Activated naive CD8-positive, alpha-beta T cell treated with anti-CD3 and anti-CD28 coated beads, Interleukin-2, amount 50 U/mL, for 24 hours (primary cell): ENCODE results near the gene SLC9A8.

Source experiments
- ATAC-seq: fragments of 150-1000 bp; cut with Tn5 transposase; one replicate; pipeline ENCODE4 v1.10.0; 2021
- DNase-seq: peaks from one replicate; pipeline ENCODE4 v3.0.0; 2021
- H3K27ac Mint-ChIP-seq: one replicate; pipeline ENCODE4 v1.8.0; 2021; ENCODE audit warnings: mild to moderate bottlenecking, mixed read lengths
- H3K27me3 Mint-ChIP-seq: one replicate; pipeline ENCODE4 v1.8.0; 2021; ENCODE audit warnings: mixed read lengths
- H3K36me3 Mint-ChIP-seq: one replicate; pipeline ENCODE4 v1.8.0; 2021; ENCODE audit warnings: low read depth, mixed read lengths
- H3K4me1 Mint-ChIP-seq: one replicate; pipeline ENCODE4 v1.8.0; 2021; ENCODE audit warnings: mixed read lengths
- H3K4me3 Mint-ChIP-seq: one replicate; pipeline ENCODE4 v1.8.0; 2021; ENCODE audit warnings: mild to moderate bottlenecking, moderate library complexity, mixed read lengths
- H3K9me3 Mint-ChIP-seq: one replicate; pipeline ENCODE4 v1.8.0; 2021; ENCODE audit warnings: mixed read lengths

SLC9A8 gene

GRCh38 chr20:49882171-49882970 lies 69.7 kb downstream of the SLC9A8 start:
- H3K4me3 Mint-ChIP-seq = no peak overlapping the region
- H3K36me3 Mint-ChIP-seq = peaks cover 13% of the 10 kb centered on the region
- ATAC-seq (no peak), DNase-seq (no peak)
- H3K9me3 Mint-ChIP-seq = no peaks in the 10 kb centered on the region
- H3K27ac Mint-ChIP-seq = no peak overlapping the region
- H3K4me1 Mint-ChIP-seq = peaks cover under 1% of the 10 kb centered on the region
- no peaks in the 10 kb centered on the region for H3K27me3 Mint-ChIP-seq

DNA sequence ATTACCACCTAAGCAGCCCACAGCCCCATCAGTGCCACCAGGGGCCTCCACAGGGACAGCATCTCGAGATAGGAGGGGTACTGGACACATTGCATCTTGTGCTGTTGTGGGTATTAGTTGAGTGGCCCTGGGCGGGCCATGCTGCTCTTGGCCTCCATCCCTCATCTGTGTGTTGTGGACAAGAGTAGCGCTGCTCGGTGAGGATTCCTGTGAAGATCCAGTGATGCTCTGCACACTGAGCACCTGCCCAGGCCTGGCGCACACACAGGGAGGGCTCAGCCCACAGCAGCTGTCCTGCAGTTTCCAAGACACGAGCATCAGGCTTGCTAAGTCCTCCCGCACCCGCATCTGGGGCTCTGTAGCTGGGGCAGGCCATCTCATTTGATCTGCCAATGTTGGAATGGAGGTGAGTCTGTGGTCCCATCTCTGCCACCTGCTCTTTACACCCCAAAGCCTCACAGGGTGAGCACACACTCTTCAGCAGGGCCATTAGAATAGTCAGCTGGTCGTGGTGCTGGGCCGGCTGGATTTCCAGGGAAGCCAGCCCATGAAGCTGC lies 70.7 kb downstream of the SLC9A8 start:
- Mint-ChIP-seq H3K27ac (no peak overlapping the region), H3K36me3 (peaks cover 14% of the 10 kb centered on the region), H3K4me3 (no peak overlapping the region), H3K4me1 (peaks cover 5% of the 10 kb centered on the region), H3K27me3 (no peaks in the 10 kb centered on the region), H3K9me3 (no peaks in the 10 kb centered on the region)
- no peak for ATAC-seq
- DNase-seq = no peak

GRCh38 chr20:49885558-49886332 lies 73.1 kb downstream of the SLC9A8 start:
- ATAC-seq = no peak
- peaks cover 14% of the 10 kb centered on the region for H3K36me3 Mint-ChIP-seq
- H3K9me3 Mint-ChIP-seq = no peaks in the 10 kb centered on the region
- H3K4me1 Mint-ChIP-seq = peaks cover 6% of the 10 kb centered on the region
- H3K27ac Mint-ChIP-seq = no peak overlapping the region
- DNase-seq = no peak
- H3K4me3 Mint-ChIP-seq = no peak overlapping the region
- H3K27me3 Mint-ChIP-seq = no peaks in the 10 kb centered on the region

DNA sequence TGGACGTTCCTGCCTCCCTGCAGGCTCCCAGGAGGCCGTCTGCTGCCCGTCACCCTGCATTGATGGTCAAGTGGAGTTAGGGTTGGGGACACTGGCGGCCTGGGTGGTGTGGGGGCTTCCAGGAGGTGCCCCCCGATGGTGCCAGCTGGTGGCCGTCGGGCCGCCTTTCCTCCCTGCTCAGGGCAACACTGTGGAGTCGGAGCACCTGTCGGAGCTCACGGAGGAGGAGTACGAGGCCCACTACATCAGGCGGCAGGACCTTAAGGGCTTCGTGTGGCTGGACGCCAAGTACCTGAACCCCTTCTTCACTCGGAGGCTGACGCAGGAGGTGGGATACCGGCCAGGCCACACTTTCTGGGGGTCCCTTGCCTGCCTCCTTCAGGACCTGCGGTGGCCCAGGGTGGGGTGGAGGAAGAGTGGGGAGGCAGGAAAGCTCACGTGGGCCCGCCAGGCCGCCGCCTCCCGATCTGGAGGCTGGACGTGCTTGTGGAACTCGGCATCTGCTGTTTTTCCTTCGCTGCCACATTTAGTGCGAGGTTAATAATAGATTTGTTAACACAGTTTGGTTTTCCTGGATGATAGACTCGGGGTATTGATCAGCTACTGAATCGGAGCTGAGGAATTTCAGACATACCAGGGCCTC lies 74.1 kb downstream of the SLC9A8 start:
- no peaks in the 10 kb centered on the region for H3K9me3 Mint-ChIP-seq
- DNase-seq (no peak), ATAC-seq (no peak)
- no peak overlapping the region for H3K4me3 Mint-ChIP-seq
- H3K27me3 Mint-ChIP-seq = no peaks in the 10 kb centered on the region
- peaks cover 11% of the 10 kb centered on the region for H3K36me3 Mint-ChIP-seq
- peaks cover 9% of the 10 kb centered on the region for H3K4me1 Mint-ChIP-seq
- H3K27ac Mint-ChIP-seq = no peak overlapping the region

GRCh38 chr20:49887251-49888211 lies 74.9 kb downstream of the SLC9A8 start:
- H3K36me3 Mint-ChIP-seq = peaks cover 11% of the 10 kb centered on the region
- DNase-seq (no peak), ATAC-seq (no peak)
- peak overlapping the region; percentile 8 for H3K27ac Mint-ChIP-seq
- no peaks in the 10 kb centered on the region for H3K9me3 Mint-ChIP-seq
- H3K4me1 Mint-ChIP-seq = peaks cover 17% of the 10 kb centered on the region
- no peaks in the 10 kb centered on the region for H3K27me3 Mint-ChIP-seq
- no peak overlapping the region for H3K4me3 Mint-ChIP-seq

DNA sequence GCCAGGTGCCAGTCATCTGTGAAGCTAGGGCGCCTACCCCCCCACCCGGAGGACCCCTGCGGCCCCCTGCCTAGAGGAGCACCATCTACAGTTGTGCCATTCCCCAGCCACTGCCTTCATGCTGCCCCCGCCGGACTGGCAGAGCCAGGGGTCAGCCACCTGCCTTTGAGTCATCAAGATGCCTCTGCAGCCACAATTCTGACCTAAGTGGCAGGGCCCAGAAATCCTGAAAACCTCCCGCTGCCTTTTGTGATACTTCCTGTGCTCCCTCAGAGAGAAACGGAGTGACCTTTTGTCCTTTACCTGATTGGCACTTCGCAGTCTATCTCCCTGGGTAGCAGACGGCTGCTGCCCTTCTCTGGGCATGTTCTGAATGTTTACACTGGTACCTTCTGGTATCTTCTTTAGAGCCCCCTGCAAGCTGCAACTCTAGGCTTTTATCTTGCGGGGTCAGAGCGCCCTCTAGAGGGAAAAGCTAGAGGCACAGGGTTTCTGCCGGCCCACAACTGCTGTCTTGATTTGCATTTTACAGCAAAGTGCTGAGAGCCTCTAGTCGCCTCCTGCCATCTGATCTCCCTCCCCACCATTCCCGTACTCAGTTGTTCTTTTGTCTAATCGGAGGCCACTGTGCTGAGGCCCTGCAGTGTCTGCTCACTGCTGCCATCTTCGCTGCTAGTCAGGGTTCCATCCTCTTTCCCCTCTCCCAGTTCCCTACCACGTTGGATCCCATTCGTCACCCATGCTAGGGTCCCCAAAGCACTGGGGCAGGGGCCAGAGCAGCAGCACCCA lies 75.8 kb downstream of the SLC9A8 start:
- DNase-seq = peak; percentile 66
- peaks cover 26% of the 10 kb centered on the region for H3K4me1 Mint-ChIP-seq
- H3K9me3 Mint-ChIP-seq = no peaks in the 10 kb centered on the region
- no peak overlapping the region for H3K27ac Mint-ChIP-seq
- H3K27me3 Mint-ChIP-seq = no peaks in the 10 kb centered on the region
- H3K36me3 Mint-ChIP-seq = peaks cover 11% of the 10 kb centered on the region
- peak; percentile 24 for ATAC-seq
- no peak overlapping the region for H3K4me3 Mint-ChIP-seq

- DNase-seq (no peak), ATAC-seq (no peak)
- no peaks in the 10 kb centered on the region for H3K9me3 Mint-ChIP-seq
- H3K27me3 Mint-ChIP-seq = no peaks in the 10 kb centered on the region
- H3K36me3 Mint-ChIP-seq = peaks cover 9% of the 10 kb centered on the region
- H3K4me1 Mint-ChIP-seq = peaks cover 34% of the 10 kb centered on the region
- no peak overlapping the region for H3K4me3 Mint-ChIP-seq
- H3K27ac Mint-ChIP-seq = no peak overlapping the region
Observed at GRCh38 chr20:49889001-49889934, 76.6 kb downstream of the SLC9A8 start.

GRCh38 chr20:49889935-49890333 lies 77.3 kb downstream of the SLC9A8 start:
- Mint-ChIP-seq H3K4me1 (peaks cover 40% of the 10 kb centered on the region), H3K9me3 (no peaks in the 10 kb centered on the region), H3K27me3 (no peaks in the 10 kb centered on the region), H3K27ac (no peak overlapping the region), H3K36me3 (peaks cover 6% of the 10 kb centered on the region), H3K4me3 (no peak overlapping the region)
- ATAC-seq = no peak
- DNase-seq = no peak

DNA sequence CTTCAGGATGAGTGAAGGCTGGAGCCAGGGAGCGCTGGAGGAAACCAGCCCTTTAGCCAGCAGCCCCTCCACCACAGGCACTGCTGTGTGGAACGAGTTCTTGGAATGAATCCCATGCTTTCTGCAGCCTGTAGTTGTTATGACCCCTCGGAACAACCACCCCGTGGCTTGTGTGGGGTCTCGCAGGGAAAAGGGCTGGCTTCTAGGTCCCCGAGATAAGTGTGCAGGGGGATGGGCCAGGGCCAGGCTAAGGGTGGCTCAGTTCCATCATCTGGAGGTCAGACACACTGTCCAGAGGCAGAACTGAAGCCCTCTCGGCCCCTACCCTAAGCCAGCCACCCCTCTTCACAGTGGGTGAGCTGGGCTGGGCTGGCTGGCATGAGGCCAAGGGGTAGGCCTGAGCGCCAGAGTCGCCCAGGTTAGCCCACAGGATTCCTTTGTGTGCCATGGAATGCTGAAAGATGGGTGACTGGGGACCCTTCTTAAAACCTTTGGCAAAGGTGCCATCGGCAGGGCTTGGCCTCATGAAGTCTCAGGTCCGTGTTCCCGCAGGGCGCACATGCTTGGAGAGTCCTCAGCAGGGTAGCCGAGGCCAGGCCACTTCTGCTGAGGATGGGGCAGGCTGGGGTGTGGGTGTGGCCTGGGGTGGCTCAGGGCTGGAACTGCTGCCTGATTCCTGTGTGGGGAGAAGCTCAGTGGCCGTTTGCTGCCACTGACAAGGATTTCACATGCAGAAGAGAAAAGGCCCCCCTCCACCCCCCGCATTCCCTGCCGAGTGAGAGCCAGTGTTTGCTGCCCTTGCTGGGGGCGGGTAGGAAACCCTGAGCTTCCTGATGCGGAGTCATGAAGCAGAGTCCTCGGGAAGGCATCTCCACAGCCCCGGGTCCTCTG lies 78.1 kb downstream of the SLC9A8 start:
- Mint-ChIP-seq H3K27me3 (no peaks in the 10 kb centered on the region), H3K9me3 (no peaks in the 10 kb centered on the region), H3K4me1 (peaks cover 42% of the 10 kb centered on the region), H3K36me3 (peaks cover 3% of the 10 kb centered on the region), H3K27ac (no peak overlapping the region), H3K4me3 (no peak overlapping the region)
- DNase-seq = no peak
- ATAC-seq = no peak

- Mint-ChIP-seq H3K9me3 (no peaks in the 10 kb centered on the region), H3K4me1 (peaks cover 42% of the 10 kb centered on the region), H3K27ac (peak overlapping the region; percentile 42)
Observed at GRCh38 chr20:49891476-49892110, 79.0 kb downstream of the SLC9A8 start.

GRCh38 chr20:49892260-49892659 lies 79.6 kb downstream of the SLC9A8 start:
- no peaks in the 10 kb centered on the region for H3K9me3 Mint-ChIP-seq
- H3K4me1 Mint-ChIP-seq = peaks cover 42% of the 10 kb centered on the region
- no peak overlapping the region for H3K4me3 Mint-ChIP-seq
- peaks cover 3% of the 10 kb centered on the region for H3K36me3 Mint-ChIP-seq
- ATAC-seq = no peak
- no peak for DNase-seq
- peak overlapping the region; percentile 87 for H3K27ac Mint-ChIP-seq
- H3K27me3 Mint-ChIP-seq = no peaks in the 10 kb centered on the region

More at GRCh38 chr20:49891476-49892110, 79.0 kb downstream of the SLC9A8 start:
- Mint-ChIP-seq H3K4me3 (no peak overlapping the region), H3K36me3 (peaks cover 3% of the 10 kb centered on the region), H3K27me3 (no peaks in the 10 kb centered on the region)
- DNase-seq (no peak), ATAC-seq (no peak)
